Progenitor cell of endocrine pancreas (in vitro differentiated cells): Measurements from ENCODE around the gene MRPS7. TPM values are rescaled to one million over a fixed set of nuclear protein-coding genes. Genes with fewer than 3 reads are reported as not detected.

Experiments used
- DNase-seq: peaks from one replicate; pipeline ENCODE4 v3.0.0; 2021; ENCODE audit warnings: low spot score; ENCODE audit not compliant: unreplicated experiment
- H3K27ac Mint-ChIP-seq: 2 replicates; pipeline ENCODE4 v1.8.0; 2021; ENCODE audit warnings: mild to moderate bottlenecking, moderate library complexity, mixed read lengths
- H3K27me3 Mint-ChIP-seq: 2 replicates; pipeline ENCODE4 v1.8.0; 2021; ENCODE audit warnings: mixed read lengths
- H3K36me3 Mint-ChIP-seq: 2 replicates; pipeline ENCODE4 v1.8.0; 2022; ENCODE audit warnings: mixed read lengths; ENCODE audit not compliant: insufficient read depth
- H3K4me1 Mint-ChIP-seq: 2 replicates; pipeline ENCODE4 v1.8.0; 2021; ENCODE audit warnings: low read depth, mixed read lengths
- H3K4me3 Mint-ChIP-seq: 2 replicates; pipeline ENCODE4 v1.8.0; 2021; ENCODE audit warnings: low read depth, mild to moderate bottlenecking, moderate library complexity, mixed read lengths
- H3K9me3 Mint-ChIP-seq: 2 replicates; pipeline ENCODE4 v1.8.0; 2021; ENCODE audit warnings: low read depth, mixed read lengths
- CTCF ChIP-seq: fragments of 200-600 bp; sonication (generic); IDR thresholded peaks from one replicate; pipeline ENCODE4 v1.5.0; 2021; ENCODE audit warnings: antibody characterized with exemption, mild to moderate bottlenecking; ENCODE audit not compliant: unreplicated experiment
- total RNA-seq: library from RNA; stranded (reverse); gene quantifications from 2 replicates; pipeline ENCODE4 v1.2.1, GENCODE V29; 2021

MRPS7 gene
- total RNA-seq, 1 donor from 2014 or later: 59.2 TPM

- DNase-seq: no peak
- Mint-ChIP-seq H3K36me3 (peaks cover 14% of the 10 kb centered on the region), H3K4me3 (no peak overlapping the region), H3K4me1 (no peaks in the 10 kb centered on the region), H3K27me3 (no peaks in the 10 kb centered on the region), H3K9me3 (no peaks in the 10 kb centered on the region), H3K27ac (no peak overlapping the region)
- TF ChIP-seq CTCF: peak; percentile 65
Observed at GRCh38 chr17:75240394-75241142, 21.1 kb upstream of the MRPS7 start.

- H3K36me3 Mint-ChIP-seq: peaks cover 15% of the 10 kb centered on the region
- no peak overlapping the region for H3K4me3 Mint-ChIP-seq
- no peak overlapping the region for H3K27ac Mint-ChIP-seq
- no peaks in the 10 kb centered on the region for H3K4me1 Mint-ChIP-seq
- no peaks in the 10 kb centered on the region for H3K27me3 Mint-ChIP-seq
- no peak for TF ChIP-seq CTCF
- no peaks in the 10 kb centered on the region for H3K9me3 Mint-ChIP-seq
- DNase-seq: no peak
Observed at GRCh38 chr17:75241143-75241430, 20.6 kb upstream of the MRPS7 start.

- H3K27ac Mint-ChIP-seq: no peak overlapping the region
- no peaks in the 10 kb centered on the region for H3K4me1 Mint-ChIP-seq
- H3K4me3 Mint-ChIP-seq: no peak overlapping the region
- no peak for DNase-seq
- H3K36me3 Mint-ChIP-seq: peaks cover 15% of the 10 kb centered on the region
- no peak for TF ChIP-seq CTCF
- no peaks in the 10 kb centered on the region for H3K27me3 Mint-ChIP-seq
- H3K9me3 Mint-ChIP-seq: no peaks in the 10 kb centered on the region
Observed at GRCh38 chr17:75241502-75241901, 20.2 kb upstream of the MRPS7 start.

GRCh38 chr17:75241996-75242460 is 19.7 kb upstream of the MRPS7 start:
- Mint-ChIP-seq H3K4me3 (no peak overlapping the region), H3K36me3 (peaks cover 15% of the 10 kb centered on the region), H3K4me1 (no peaks in the 10 kb centered on the region), H3K9me3 (no peaks in the 10 kb centered on the region), H3K27ac (no peak overlapping the region), H3K27me3 (no peaks in the 10 kb centered on the region)
- TF ChIP-seq CTCF: no peak
- DNase-seq: no peak

- H3K27ac Mint-ChIP-seq: no peak overlapping the region
- TF ChIP-seq CTCF: no peak
- no peaks in the 10 kb centered on the region for H3K4me1 Mint-ChIP-seq
- no peak for DNase-seq
- peaks cover 15% of the 10 kb centered on the region for H3K36me3 Mint-ChIP-seq
- no peaks in the 10 kb centered on the region for H3K27me3 Mint-ChIP-seq
- H3K9me3 Mint-ChIP-seq: no peaks in the 10 kb centered on the region
- H3K4me3 Mint-ChIP-seq: no peak overlapping the region
Observed at GRCh38 chr17:75242461-75243042, 19.1 kb upstream of the MRPS7 start.
